ENCODE data around the gene FPGS. TPM values are rescaled to one million over a fixed set of nuclear protein-coding genes. Genes with fewer than 3 reads are reported as not detected.

Gene FPGS
- total RNA-seq, 1 donor from 2014 or later, result 69.9 TPM

DNA sequence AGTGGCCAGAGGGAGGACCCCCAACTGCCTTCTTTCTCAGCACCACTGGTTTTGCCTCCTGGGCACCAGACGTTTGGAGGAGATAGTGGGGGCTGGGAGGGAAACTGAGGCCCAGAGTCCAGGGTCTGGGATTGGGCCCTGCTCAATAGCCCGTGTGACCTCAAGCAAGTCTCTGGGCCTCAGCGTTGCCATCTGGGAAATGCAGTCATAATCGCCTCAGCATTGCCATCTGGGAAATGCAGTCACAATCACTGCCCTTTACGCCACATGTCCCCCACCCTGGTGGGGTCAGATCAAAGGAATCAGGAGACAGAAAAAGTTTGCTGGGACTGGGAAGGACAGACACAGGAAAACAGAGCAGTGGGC is 25.8 kb upstream of the FPGS start:
- Mint-ChIP-seq H3K4me3 (no peak overlapping the region), H3K27me3 (ENCODE audit: low read depth) (no peaks in the 10 kb centered on the region), H3K27ac (ENCODE audit: unreplicated experiment) (no peak overlapping the region), H3K36me3 (ENCODE audit: low read depth) (no peaks in the 10 kb centered on the region), H3K4me1 (peaks cover 9% of the 10 kb centered on the region), H3K9me3 (no peaks in the 10 kb centered on the region)
- DNase-seq (ENCODE audit: low read depth, low spot score), result no peak
- TF ChIP-seq, protein P1, sequence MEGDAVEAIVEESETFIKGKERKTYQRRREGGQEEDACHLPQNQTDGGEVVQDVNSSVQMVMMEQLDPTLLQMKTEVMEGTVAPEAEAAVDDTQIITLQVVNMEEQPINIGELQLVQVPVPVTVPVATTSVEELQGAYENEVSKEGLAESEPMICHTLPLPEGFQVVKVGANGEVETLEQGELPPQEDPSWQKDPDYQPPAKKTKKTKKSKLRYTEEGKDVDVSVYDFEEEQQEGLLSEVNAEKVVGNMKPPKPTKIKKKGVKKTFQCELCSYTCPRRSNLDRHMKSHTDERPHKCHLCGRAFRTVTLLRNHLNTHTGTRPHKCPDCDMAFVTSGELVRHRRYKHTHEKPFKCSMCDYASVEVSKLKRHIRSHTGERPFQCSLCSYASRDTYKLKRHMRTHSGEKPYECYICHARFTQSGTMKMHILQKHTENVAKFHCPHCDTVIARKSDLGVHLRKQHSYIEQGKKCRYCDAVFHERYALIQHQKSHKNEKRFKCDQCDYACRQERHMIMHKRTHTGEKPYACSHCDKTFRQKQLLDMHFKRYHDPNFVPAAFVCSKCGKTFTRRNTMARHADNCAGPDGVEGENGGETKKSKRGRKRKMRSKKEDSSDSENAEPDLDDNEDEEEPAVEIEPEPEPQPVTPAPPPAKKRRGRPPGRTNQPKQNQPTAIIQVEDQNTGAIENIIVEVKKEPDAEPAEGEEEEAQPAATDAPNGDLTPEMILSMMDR (conservative IDR thresholded peaks at IDR 0.05), result no peak

GRCh38 chr9:127777368-127777980 is 25.2 kb upstream of the FPGS start:
- Mint-ChIP-seq H3K4me3 (no peak overlapping the region), H3K27ac (ENCODE audit: unreplicated experiment) (no peak overlapping the region), H3K4me1 (peaks cover 9% of the 10 kb centered on the region), H3K9me3 (no peaks in the 10 kb centered on the region), H3K36me3 (ENCODE audit: low read depth) (no peaks in the 10 kb centered on the region), H3K27me3 (ENCODE audit: low read depth) (no peaks in the 10 kb centered on the region)
- TF ChIP-seq, protein P1 (conservative IDR thresholded peaks at IDR 0.05), result no peak
- no peak for DNase-seq (ENCODE audit: low read depth, low spot score)

DNA sequence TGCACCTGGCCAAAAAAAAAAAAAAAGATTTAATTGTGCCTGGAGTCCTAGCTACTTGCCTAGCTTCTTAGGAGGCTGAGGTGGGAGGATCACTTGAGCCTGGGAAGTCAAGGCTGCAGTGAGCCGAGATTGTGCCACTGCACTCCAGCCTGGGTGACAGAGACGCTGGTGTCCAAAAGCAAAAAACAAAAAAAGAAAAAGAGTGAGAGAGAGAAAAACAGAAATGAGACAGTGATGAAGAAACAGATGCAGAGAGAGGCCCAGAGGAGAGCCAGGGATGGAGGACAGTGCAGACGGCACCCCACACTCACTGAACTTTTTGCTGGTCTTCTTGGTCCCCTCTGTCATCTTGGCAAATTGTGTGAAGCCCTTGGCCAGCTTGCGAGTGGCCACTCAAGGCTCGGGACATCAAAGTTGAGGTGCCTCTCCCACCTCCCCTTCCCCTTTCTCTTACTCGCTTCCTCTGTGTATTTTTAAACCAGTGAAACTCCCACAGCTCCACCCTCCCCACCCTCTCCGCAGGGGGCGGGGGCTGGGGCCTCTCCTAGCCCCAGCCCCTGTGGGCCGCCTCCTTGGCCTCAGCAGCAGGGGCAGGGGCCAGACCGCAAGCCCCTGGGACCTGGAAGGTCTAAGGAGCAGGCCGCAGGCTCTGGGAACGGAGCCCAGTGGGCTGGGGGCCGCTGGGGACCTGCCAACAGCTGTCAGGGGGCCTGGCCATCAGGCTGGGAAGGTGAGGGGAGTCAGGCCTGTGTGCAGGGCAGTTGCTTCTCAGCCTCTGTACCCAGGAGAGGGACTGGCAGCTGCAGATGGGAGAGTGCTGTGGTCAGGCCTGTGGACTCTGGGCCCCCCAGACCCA is 24.2 kb upstream of the FPGS start, which contains the start of gene SH2D3C:
SH2D3C (minus strand) TSS at position 387 of the 856 bp plus-strand sequence; CDS start at position 348, 39 bp downstream.
- H3K4me3 Mint-ChIP-seq, result no peak within 1 kb of the TSS
- no peaks in the 10 kb centered on the region for H3K9me3 Mint-ChIP-seq
- TF ChIP-seq, protein P1 (conservative IDR thresholded peaks at IDR 0.05), result no peak

DNA sequence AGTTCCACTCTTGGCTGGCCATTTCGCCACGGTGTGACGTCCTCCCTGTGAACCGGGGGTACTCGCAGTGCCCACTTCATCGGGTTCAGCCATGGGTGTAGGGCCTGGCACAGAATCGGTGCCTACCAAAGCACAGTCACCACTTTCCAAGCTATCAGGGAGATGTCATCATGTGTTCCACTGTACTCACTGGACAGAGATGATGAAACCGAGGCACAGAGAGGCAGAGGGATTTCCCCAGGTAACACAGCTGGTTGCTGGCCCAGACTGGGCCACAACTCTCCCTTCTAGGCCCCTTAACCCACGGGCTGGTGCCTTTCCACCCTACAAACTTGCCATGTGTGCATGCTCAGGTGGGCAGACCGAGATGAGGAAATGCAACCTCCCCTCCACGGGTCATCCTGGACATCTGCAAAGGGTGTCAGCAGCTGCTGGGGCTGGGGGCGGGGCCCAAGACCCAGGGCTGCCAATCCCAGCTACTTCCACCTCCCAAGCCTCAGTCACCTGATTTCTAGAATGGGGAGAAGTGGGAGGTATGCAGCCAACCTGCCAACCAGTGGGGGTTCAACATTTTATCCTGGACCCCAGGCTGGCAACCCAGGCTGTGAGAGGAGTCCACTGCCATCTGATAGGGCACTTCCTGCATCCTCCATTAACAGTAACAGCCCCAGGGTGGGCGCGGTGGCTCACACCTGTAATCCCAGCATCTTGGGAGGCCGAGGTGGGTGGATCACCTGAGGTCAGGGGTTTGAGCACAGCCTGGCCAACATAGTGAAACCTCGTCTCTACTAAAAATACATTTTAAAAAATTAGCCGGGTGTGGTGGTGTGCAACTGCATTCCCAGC is 23.3 kb upstream of the FPGS start:
- H3K9me3 Mint-ChIP-seq, result no peaks in the 10 kb centered on the region
- DNase-seq (ENCODE audit: low read depth, low spot score), result no peak
- no peaks in the 10 kb centered on the region for H3K36me3 Mint-ChIP-seq (ENCODE audit: low read depth)
- TF ChIP-seq, protein P1 (conservative IDR thresholded peaks at IDR 0.05), result no peak
- H3K4me3 Mint-ChIP-seq, result no peak overlapping the region
- H3K4me1 Mint-ChIP-seq, result peaks cover 13% of the 10 kb centered on the region
- no peak overlapping the region for H3K27ac Mint-ChIP-seq (ENCODE audit: unreplicated experiment)
- peaks cover 2% of the 10 kb centered on the region for H3K27me3 Mint-ChIP-seq (ENCODE audit: low read depth)

More for the DNA sequence above, 24.2 kb upstream of the FPGS start, which contains the start of gene SH2D3C:
- peak within 1 kb of the TSS; percentile 3 for H3K27ac Mint-ChIP-seq (ENCODE audit: unreplicated experiment)
- peaks cover 10% of the 10 kb centered on the region for H3K4me1 Mint-ChIP-seq
- H3K27me3 Mint-ChIP-seq (ENCODE audit: low read depth), result no peaks in the 10 kb centered on the region
- no peak for DNase-seq (ENCODE audit: low read depth, low spot score)
- H3K36me3 Mint-ChIP-seq (ENCODE audit: low read depth), result no peaks in the 10 kb centered on the region
